Measurements from ENCODE around the gene DLG2.
"Not testable (repeated sequence)": the region's sequence is repeated elsewhere in the genome, so short reads cannot be mapped to it uniquely, and the experiment has no call there.

- TF ChIP-seq, protein P1, sequence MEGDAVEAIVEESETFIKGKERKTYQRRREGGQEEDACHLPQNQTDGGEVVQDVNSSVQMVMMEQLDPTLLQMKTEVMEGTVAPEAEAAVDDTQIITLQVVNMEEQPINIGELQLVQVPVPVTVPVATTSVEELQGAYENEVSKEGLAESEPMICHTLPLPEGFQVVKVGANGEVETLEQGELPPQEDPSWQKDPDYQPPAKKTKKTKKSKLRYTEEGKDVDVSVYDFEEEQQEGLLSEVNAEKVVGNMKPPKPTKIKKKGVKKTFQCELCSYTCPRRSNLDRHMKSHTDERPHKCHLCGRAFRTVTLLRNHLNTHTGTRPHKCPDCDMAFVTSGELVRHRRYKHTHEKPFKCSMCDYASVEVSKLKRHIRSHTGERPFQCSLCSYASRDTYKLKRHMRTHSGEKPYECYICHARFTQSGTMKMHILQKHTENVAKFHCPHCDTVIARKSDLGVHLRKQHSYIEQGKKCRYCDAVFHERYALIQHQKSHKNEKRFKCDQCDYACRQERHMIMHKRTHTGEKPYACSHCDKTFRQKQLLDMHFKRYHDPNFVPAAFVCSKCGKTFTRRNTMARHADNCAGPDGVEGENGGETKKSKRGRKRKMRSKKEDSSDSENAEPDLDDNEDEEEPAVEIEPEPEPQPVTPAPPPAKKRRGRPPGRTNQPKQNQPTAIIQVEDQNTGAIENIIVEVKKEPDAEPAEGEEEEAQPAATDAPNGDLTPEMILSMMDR (IDR thresholded peaks at IDR 0.05; ENCODE audit: low read depth, low read length, missing input control), result not testable (repeated sequence)
- TF ChIP-seq YY1 (IDR thresholded peaks at IDR 0.05); FOXA1 (IDR thresholded peaks at IDR 0.05); TAF1 (conservative IDR thresholded peaks at IDR 0.05); RAD21 (IDR thresholded peaks at IDR 0.05); HNF4A (conservative IDR thresholded peaks at IDR 0.05); EGR1 (IDR thresholded peaks at IDR 0.05; ENCODE audit: low read depth in 2 of 2); NR2F2 (IDR thresholded peaks at IDR 0.05); MAX (IDR thresholded peaks at IDR 0.05); JUND (IDR thresholded peaks at IDR 0.05); GABPA (IDR thresholded peaks at IDR 0.05 in 1 of 2, conservative IDR thresholded peaks at IDR 0.05 in 1 of 2); HNF4G (IDR thresholded peaks at IDR 0.05): not testable (repeated sequence)
- TF ChIP-seq, protein P2, sequence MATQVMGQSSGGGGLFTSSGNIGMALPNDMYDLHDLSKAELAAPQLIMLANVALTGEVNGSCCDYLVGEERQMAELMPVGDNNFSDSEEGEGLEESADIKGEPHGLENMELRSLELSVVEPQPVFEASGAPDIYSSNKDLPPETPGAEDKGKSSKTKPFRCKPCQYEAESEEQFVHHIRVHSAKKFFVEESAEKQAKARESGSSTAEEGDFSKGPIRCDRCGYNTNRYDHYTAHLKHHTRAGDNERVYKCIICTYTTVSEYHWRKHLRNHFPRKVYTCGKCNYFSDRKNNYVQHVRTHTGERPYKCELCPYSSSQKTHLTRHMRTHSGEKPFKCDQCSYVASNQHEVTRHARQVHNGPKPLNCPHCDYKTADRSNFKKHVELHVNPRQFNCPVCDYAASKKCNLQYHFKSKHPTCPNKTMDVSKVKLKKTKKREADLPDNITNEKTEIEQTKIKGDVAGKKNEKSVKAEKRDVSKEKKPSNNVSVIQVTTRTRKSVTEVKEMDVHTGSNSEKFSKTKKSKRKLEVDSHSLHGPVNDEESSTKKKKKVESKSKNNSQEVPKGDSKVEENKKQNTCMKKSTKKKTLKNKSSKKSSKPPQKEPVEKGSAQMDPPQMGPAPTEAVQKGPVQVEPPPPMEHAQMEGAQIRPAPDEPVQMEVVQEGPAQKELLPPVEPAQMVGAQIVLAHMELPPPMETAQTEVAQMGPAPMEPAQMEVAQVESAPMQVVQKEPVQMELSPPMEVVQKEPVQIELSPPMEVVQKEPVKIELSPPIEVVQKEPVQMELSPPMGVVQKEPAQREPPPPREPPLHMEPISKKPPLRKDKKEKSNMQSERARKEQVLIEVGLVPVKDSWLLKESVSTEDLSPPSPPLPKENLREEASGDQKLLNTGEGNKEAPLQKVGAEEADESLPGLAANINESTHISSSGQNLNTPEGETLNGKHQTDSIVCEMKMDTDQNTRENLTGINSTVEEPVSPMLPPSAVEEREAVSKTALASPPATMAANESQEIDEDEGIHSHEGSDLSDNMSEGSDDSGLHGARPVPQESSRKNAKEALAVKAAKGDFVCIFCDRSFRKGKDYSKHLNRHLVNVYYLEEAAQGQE (IDR thresholded peaks at IDR 0.05), result not testable (repeated sequence)
- TF ChIP-seq, protein P3, sequence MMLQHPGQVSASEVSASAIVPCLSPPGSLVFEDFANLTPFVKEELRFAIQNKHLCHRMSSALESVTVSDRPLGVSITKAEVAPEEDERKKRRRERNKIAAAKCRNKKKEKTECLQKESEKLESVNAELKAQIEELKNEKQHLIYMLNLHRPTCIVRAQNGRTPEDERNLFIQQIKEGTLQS (IDR thresholded peaks at IDR 0.05), result not testable (repeated sequence)
Observed at GRCh38 chr11:83422641-83423040, 2204.5 kb downstream of the DLG2 start.
